Muscle of leg (tissue), 11 donors: ENCODE results near the gene TEAD1. TPM values are rescaled to one million over a fixed set of nuclear protein-coding genes. Genes with fewer than 3 reads are reported as not detected.

Experiments
- DNase-seq: peaks from one replicate; pipeline ENCODE4 v3.0.0; 2013
- H3K27ac ChIP-seq: one replicate; pipeline ENCODE4 v1.5.1; 2013; ENCODE audit warnings: mild to moderate bottlenecking, low read length, control low read depth
- H3K27me3 ChIP-seq: one replicate; pipeline ENCODE4 v1.6.1; 2013; ENCODE audit warnings: low read length; ENCODE audit not compliant: control insufficient read depth, insufficient read depth
- H3K36me3 ChIP-seq: one replicate; pipeline ENCODE4 v1.6.1; 2013; ENCODE audit warnings: low read length; ENCODE audit not compliant: control insufficient read depth, insufficient read depth
- H3K4me1 ChIP-seq: one replicate; pipeline ENCODE4 v1.6.1; 2013; ENCODE audit warnings: low read length; ENCODE audit not compliant: control insufficient read depth, insufficient read depth
- H3K4me3 ChIP-seq: one replicate; pipeline ENCODE4 v1.5.1; 2013; ENCODE audit warnings: low read length, control low read depth
- H3K9me3 ChIP-seq: replicated peaks from 2 replicates; pipeline ENCODE4 v1.6.1; 2013; ENCODE audit warnings: low read depth, low read length; ENCODE audit not compliant: control insufficient read depth
- WGBS: methylation state at CpG from one replicate; pipeline ENCODE4 v1.1.5; 2013; ENCODE audit warnings: missing lambda C conversion rate; ENCODE audit not compliant: insufficient coverage; 5-methylcytosine and 5-hydroxymethylcytosine counted together
- polyA plus RNA-seq, 8 donors: library from polyadenylated mRNA; unstranded; fragments of 120-200 nt; gene quantifications; one replicate each; pipeline versions ENCODE4 v1.2.1 to v1.2.3, GENCODE V29; 2013; ENCODE audit warnings: inconsistent platforms in 1 of 8, low replicate concordance in 1 of 8; ENCODE audit not compliant: insufficient read length in 8 of 8, insufficient read depth in 1 of 8
- total RNA-seq: library from RNA; stranded (reverse); fragments of 120-200 nt; gene quantifications from one replicate; pipeline ENCODE4 v1.2.4, GENCODE V29; 2013

Gene TEAD1
- total and polyA plus RNA-seq, 9 donors, result 53.9 to 104 (median 81.5) TPM

GRCh38 chr11:12918667-12919066 is 244.4 kb downstream of the TEAD1 start:
- Histone ChIP-seq H3K27me3 (no peaks in the 10 kb centered on the region), H3K36me3 (peaks cover 12% of the 10 kb centered on the region), H3K9me3 (no peaks in the 10 kb centered on the region), H3K4me3 (no peak overlapping the region), H3K27ac (no peak overlapping the region), H3K4me1 (peaks cover 25% of the 10 kb centered on the region)
- DNase-seq, result no peak
- no CpG with 5 or more reads among the region's 4 CpGs for WGBS

GRCh38 chr11:12922418-12922817 is 248.2 kb downstream of the TEAD1 start:
- whole genome bisulfite sequencing, result 100% methylated on average over 2 of the region's 7 CpGs
- peaks cover 16% of the 10 kb centered on the region for H3K36me3 ChIP-seq

GRCh38 chr11:12922980-12923507 is 248.8 kb downstream of the TEAD1 start:
- peak; percentile 35 for DNase-seq
- WGBS, result 56% methylated on average over 7 of the region's 12 CpGs
- H3K4me1 ChIP-seq, result peaks cover 2% of the 10 kb centered on the region

More at GRCh38 chr11:12922418-12922817, 248.2 kb downstream of the TEAD1 start:
- no peak for DNase-seq
- H3K27me3 ChIP-seq, result no peaks in the 10 kb centered on the region
- H3K9me3 ChIP-seq, result no peaks in the 10 kb centered on the region
- no peak overlapping the region for H3K4me3 ChIP-seq
- H3K27ac ChIP-seq, result no peak overlapping the region
- H3K4me1 ChIP-seq, result peaks cover 2% of the 10 kb centered on the region

GRCh38 chr11:12924650-12925049 is 250.4 kb downstream of the TEAD1 start:
- no peaks in the 10 kb centered on the region for H3K9me3 ChIP-seq
- no peak for DNase-seq

More at GRCh38 chr11:12922980-12923507, 248.8 kb downstream of the TEAD1 start:
- no peak overlapping the region for H3K27ac ChIP-seq
- peaks cover 16% of the 10 kb centered on the region for H3K36me3 ChIP-seq
- H3K4me3 ChIP-seq, result no peak overlapping the region
- H3K27me3 ChIP-seq, result no peaks in the 10 kb centered on the region
- no peaks in the 10 kb centered on the region for H3K9me3 ChIP-seq

GRCh38 chr11:12925520-12925919 is 251.3 kb downstream of the TEAD1 start:
- peaks cover 20% of the 10 kb centered on the region for H3K36me3 ChIP-seq
- no peak for DNase-seq
- no peaks in the 10 kb centered on the region for H3K9me3 ChIP-seq
- H3K4me1 ChIP-seq, result peaks cover 2% of the 10 kb centered on the region
- no peak overlapping the region for H3K27ac ChIP-seq
- 67% methylated on average over 1 of the region's 4 CpGs for WGBS
- H3K4me3 ChIP-seq, result no peak overlapping the region
- no peaks in the 10 kb centered on the region for H3K27me3 ChIP-seq

More at GRCh38 chr11:12924650-12925049, 250.4 kb downstream of the TEAD1 start:
- H3K36me3 ChIP-seq, result peaks cover 16% of the 10 kb centered on the region
- no peaks in the 10 kb centered on the region for H3K27me3 ChIP-seq
- H3K4me3 ChIP-seq, result no peak overlapping the region
- H3K4me1 ChIP-seq, result peaks cover 2% of the 10 kb centered on the region
- WGBS, result no CpG with 5 or more reads among the region's 3 CpGs
- no peak overlapping the region for H3K27ac ChIP-seq

GRCh38 chr11:12927221-12927620 is 253.0 kb downstream of the TEAD1 start:
- WGBS, result no CpG with 5 or more reads among the region's 3 CpGs

GRCh38 chr11:12927886-12928285 is 253.7 kb downstream of the TEAD1 start:
- H3K36me3 ChIP-seq, result peaks cover 23% of the 10 kb centered on the region
- no peak overlapping the region for H3K4me3 ChIP-seq
- H3K27me3 ChIP-seq, result no peaks in the 10 kb centered on the region
- no CpG with 5 or more reads among the region's 2 CpGs for WGBS
- peak; percentile 68 for DNase-seq
- H3K4me1 ChIP-seq, result peaks cover 2% of the 10 kb centered on the region
- H3K9me3 ChIP-seq, result no peaks in the 10 kb centered on the region
- no peak overlapping the region for H3K27ac ChIP-seq

More at GRCh38 chr11:12927221-12927620, 253.0 kb downstream of the TEAD1 start:
- peak; percentile 41 for DNase-seq
- peaks cover 19% of the 10 kb centered on the region for H3K36me3 ChIP-seq
- H3K4me1 ChIP-seq, result peaks cover 2% of the 10 kb centered on the region
- H3K4me3 ChIP-seq, result no peak overlapping the region
- H3K27ac ChIP-seq, result no peak overlapping the region
- no peaks in the 10 kb centered on the region for H3K27me3 ChIP-seq
- H3K9me3 ChIP-seq, result no peaks in the 10 kb centered on the region

GRCh38 chr11:12930850-12931249 is 256.6 kb downstream of the TEAD1 start:
- Histone ChIP-seq H3K27ac (no peak overlapping the region), H3K4me3 (no peak overlapping the region), H3K4me1 (no peaks in the 10 kb centered on the region), H3K9me3 (no peaks in the 10 kb centered on the region), H3K36me3 (peaks cover 15% of the 10 kb centered on the region), H3K27me3 (no peaks in the 10 kb centered on the region)
- DNase-seq, result no peak

- Histone ChIP-seq H3K9me3 (no peaks in the 10 kb centered on the region), H3K27ac (no peak overlapping the region), H3K36me3 (peaks cover 14% of the 10 kb centered on the region), H3K27me3 (no peaks in the 10 kb centered on the region), H3K4me1 (no peaks in the 10 kb centered on the region), H3K4me3 (no peak overlapping the region)
- WGBS, result no CpG with 5 or more reads among the region's 5 CpGs
- no peak for DNase-seq
Measured at GRCh38 chr11:12932485-12932884, 258.3 kb downstream of the TEAD1 start.

GRCh38 chr11:12936200-12936599 is 262.0 kb downstream of the TEAD1 start:
- no peak for DNase-seq
- Histone ChIP-seq H3K27ac (no peak overlapping the region), H3K27me3 (no peaks in the 10 kb centered on the region), H3K9me3 (no peaks in the 10 kb centered on the region), H3K4me3 (no peak overlapping the region), H3K4me1 (peaks cover 2% of the 10 kb centered on the region), H3K36me3 (peaks cover 28% of the 10 kb centered on the region)
- no CpG with 5 or more reads among the region's 2 CpGs for WGBS
